CD4-positive, alpha-beta T cell treated with Interleukin-10 for 1 hour (primary cell): ENCODE data around the gene MIGA2.
"Not testable (repeated sequence)": the region's sequence is repeated elsewhere in the genome, so short reads cannot be mapped to it uniquely, and the experiment has no call there.

ENCODE experiments used
- DNase-seq: peaks from one replicate; pipeline ENCODE4 v3.0.0-alpha.2; 2020

MIGA2 gene

DNA sequence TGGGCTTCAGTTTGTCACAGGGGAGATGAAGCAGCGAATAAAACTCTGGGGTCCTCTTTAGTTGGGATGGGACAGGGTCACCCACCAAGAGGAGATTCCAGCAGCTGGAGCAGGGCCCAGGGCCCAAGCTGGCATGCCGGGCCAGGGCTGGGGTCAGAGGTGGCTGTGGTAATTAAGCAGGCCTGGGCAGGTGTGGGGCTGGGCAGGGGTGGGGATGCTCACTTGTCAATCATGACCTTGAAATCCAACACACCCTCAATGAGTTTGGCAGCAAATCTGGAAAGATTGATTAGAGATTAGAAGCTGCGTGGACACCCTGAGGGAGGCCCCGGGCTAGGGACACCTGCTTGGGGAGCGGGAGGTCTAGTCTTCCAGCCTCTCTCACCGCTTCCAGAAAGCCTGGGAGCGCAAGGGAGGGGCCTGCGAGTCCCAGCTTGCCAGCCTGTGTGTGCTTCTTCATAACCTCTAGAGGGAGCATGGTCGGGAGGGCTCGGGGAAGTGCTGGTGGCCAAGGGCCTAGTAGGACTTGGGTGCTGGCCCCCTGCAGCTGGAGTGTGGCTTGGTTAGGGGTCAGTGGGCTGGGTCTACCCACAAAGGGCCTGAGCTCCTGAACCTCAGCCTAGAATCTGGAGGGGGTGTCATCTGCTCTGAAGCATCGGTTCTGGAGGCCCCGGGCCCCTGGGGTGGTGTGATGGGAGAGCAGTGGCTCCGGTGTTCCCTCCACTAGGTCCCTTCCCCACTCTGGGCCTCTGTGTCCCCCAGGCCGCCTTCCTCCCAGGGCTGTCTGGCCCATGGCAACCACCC is 66.6 kb downstream of the MIGA2 start:
- DNase-seq: no peak

DNA sequence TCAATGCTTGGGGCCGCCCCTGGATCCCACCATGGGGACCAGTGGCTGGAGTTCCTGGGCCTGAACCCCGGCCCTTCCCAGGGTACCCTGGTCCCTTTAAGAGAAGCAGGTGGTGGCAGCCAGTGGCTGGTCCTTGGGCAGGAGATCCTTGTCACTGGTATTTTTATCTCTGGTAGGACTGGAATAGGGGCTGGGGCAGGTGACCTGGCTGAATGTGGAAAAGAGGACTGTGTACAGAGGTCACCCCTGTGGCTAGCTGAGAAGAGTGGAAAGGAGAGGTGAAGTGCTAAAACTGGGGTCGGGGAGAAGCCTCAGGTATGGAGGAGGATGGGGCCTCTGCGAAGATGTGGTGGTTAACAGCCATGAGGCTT is 67.2 kb downstream of the MIGA2 start:
- DNase-seq: no peak

DNA sequence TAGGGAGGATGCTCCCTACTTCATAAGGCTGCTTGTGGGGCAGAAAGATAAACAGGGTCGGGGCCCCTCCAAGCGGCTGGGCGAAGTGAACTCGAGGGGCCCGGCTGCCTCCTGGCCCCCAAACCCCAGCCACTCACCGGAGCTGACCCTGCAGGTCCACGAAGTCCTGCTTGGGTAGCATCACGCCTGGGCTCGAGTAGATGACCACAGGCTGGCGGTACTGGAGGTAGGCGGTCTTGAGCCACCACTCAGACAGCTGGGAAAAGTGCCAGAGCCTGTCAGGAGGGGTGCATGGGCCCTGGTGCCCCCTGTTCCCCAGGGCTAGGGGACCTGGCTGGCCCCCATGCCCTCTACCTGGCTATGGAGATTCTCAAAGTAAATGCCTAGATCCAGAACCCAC is 67.6 kb downstream of the MIGA2 start:
- no peak for DNase-seq

DNA sequence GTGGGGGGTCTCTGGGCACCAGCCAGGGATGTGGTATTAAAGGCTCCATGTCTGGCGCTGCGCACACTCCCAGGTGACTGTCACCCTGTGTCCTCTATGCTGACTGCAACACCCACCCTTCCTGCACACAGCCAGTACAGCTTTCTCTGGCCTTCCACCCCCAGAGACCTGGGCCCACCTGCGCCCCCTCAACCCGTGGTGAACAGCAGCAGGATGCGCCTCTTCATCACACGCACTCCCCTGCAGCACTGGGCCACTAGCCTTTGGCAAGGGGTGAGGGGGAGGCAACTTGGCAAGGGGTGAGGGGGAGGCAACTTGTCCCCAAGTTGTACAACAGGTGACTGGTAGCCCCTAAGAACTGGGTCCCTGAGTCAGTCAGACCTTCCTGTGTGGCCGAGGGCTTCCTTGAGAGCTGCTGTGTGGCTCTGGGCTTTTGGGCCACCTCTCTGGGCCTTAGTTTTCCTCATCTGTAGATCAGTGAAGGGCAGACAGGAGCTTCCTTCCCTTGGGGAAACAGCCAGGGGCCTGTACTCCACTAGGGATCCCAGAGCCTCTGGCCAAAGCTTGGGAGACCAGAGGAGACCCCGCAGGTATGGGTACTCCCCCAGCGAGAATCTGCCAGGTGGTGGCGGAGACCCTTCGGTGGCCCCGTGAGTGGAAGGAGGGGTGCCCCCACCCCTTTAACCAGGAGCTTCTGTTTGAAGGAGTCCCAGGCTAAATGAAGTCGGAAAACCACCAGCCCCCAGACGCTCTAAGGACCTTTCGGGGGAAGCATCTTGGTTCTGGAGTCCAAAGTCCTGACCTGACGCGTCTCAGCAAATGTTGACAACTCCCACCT is 69.7 kb downstream of the MIGA2 start:
- no peak for DNase-seq

DNA sequence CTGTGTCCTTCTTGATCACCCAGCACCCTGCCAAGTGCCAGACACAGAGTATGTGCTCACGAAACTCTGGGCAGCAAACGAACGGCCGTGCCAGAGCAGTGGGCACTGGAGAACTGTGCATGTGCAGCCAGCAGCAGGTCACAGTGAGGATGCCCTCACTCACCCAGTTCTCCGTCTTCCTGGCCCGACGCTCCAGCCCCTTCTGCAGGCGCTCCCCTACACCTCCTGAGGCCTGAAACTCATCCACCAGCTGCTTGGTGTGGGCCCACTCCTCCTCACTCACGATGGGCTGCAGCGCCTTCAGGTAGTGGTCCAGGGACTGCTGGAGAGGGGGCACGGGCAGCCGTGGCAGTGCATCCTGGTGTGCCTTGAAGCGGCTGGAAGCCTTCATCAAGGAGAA is 71.2 kb downstream of the MIGA2 start:
- no peak for DNase-seq

DNA sequence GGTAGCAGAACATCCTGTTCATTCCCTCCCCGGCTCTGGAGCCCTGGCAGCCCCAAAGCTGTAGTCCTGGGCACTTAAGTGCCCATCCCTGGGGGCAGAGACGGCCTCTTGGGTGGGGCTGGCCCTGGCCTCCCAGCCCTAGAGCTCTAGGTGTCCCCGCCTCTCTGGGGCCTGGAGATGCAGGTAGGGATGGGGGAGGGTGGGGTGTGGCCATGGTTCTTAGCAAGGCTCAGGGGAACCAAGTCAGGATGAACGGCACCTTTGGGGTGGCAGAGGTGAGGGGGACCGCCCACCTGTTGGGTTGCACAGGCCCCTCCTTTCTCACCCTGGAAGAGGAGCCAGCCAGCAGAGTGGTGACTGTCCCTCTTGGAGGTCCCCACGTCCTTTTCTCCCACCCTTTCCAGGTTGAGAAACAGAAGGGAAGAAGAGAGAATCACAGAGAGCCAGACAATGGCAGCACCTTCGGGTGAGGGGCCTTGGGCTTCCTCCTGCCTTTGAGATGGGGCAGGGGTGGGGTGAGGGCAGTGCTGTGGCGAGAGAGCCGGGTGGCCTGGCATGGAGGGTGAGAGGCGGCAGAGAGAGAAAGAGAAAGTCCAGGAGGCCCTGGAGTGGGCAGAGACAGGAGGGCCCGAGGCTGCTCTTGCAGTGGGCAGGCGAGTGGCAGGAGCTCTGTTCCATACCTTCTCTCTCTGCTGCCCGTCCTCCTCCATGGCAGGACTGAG is 71.8 kb downstream of the MIGA2 start:
- no peak for DNase-seq

DNA sequence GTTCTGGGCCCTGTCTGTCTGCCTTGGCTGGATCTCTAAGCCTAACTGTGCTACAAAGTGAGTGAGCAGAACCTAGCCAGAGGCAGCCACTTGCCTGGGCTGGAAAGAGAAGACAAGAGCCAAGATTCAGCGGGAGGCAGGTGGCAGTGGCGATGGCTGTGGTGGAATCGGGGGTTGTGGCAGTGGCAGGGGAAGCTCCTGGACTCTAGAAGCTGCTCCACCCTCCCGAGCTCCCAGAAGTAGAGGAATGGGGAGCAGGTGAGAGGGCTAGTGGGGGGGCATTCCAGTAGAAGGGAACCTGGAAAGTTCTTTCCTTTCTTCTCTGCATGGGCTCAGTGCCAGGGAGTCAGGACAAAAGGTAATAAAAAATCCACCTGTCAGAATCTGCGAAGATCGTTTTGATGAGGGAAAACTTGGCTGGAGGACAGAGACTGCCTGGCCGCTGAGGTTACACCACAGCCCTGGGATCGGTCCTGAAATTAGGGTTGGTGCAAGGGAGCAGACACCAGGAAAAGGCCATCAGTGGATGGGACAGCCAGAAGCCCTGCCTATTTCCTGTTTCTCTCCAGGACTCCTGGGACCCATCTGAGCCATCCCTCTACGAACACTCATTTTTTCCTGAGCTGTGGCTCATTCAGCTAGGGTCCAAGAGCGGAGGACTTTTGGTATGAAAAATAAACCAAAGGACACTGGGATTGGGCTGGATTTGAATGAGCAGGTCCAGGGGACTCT is 72.5 kb downstream of the MIGA2 start:
- DNase-seq: no peak

DNA sequence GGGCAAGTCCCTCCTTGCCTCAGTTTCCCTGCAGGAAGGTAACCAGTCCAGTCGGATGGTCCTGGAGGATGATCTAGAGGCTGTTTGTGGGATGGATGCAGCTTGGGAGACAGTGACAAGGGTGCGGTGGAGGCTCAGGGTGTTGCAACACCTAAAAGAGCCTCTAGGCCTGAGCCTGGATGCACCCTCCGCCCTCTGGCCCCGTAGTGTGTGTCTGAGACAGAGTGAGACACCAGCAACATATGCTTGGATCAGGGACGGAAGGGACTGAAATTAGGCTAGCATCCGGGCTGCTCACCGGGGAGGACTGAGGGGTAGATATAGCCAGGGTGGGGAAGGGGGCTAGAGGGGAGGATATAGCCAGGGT is 73.1 kb downstream of the MIGA2 start:
- peak; percentile 23 for DNase-seq

DNA sequence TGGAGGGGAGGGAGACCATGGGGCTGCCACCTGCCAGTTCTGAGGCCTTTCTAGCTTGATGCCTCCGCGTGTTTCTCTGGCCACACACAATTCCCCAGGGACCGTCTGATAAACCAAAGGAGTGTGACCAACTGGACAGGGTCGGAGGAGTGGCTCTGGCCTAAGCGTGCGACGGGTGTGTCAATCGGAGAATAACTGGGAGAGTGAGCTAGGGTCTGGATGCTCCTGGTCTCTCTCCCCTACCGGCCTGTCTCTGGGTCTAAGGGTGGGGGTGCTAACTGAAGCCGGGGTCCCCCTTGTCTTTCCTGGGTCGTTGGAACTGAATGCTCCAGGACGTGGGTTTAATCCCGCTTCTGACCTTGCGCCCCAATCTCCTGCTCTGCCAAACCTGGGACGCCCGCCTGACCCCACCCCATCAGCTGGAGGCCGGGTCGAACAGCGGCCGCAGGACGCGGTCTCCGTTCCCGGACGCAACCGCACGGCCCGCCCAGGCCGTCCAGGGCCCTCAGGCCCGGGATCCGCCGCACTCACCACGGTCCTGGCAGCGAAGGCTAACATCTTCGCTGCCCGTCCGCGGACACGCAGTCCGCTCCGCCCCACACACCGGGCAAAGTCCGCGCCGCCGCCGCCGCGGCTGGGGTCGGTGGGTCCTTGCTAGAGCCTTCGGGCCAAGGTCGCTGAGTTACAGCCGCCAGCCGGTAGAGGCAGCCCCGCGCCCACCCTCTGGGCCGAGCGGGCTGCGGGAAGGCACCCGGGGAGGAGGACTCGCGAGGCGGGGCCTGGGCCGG is 73.7 kb downstream of the MIGA2 start:
- no peak for DNase-seq

DNA sequence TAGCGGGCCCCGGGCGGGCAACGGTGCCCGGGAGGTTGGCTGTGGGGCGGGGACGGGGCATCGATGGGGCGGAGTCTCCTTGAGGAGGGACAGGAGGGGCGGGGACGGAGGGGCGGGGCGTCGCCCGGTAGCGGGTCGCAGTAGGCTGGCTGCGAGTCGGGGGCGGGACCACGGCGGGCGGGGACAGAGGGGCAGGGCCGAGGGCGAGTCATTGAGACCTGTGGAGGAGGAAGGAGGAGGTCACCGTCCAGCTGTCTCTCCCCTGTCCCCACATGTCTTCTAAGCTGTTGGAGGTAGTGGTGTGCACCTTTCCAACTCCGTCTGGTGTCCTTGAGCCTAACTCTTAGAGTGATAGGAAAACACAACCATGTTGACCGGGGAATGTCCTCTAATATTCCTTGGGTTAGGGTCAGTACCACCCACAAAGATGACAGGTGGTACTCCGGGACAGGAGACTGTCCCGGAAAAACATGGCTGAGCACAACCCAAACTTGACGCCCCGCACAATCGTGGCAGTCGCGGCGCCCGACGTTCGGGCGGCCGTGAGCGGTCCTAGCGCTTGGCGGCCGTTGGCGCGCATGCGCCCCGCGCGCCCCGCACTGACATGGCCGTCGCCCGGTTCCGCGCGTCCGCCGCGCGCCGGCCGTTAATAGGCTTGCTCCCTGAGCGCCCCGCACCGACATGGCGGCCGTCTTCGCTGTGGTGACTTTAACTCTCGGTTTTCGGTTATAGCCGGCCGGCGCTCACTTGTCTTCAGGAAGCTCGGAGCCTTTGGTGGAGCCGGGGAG is 74.5 kb downstream of the MIGA2 start, which contains the start of the genes CRAT and PTPA:
TSS of gene CRAT (minus strand) at position 54 of the 788 bp plus-strand sequence. CDS start 284 bp downstream, outside the sequence.
TSS of gene PTPA (plus strand) at position 676 of the 788 bp plus-strand sequence. CDS start 186 bp downstream, outside the sequence.
- peak; percentile 96 for DNase-seq

DNA sequence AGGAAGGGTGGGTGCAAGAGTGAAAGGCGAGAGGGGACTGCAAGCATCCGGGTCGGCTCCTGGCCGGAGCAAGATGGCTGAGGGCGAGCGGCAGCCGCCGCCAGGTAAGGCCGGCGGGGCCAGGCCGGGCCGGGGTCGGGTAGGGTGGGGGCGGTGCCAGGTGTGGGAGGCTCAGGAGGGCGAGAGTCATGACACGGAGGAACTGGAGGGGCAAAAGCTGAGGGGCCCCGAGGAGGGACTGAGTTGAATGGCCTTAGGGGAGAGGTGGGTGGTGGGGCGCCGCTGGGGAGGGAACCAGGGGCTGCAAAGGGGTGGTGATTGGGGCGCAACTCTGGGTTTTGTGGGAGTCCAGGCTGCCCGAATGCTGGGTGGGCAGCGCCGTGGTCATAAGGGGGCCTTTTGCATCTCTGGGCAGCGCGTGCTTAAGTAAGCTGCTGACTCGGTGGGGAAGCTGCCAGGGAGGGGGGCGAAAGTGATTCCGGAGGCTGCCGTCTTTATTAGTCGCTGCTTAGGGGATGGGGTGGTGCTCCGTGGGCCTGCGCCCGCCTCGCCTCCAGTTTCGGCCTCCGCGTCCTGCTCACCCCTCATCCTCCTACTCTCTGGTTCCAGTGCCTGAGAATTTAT is 75.2 kb downstream of the MIGA2 start:
- DNase-seq: peak; percentile 13

DNA sequence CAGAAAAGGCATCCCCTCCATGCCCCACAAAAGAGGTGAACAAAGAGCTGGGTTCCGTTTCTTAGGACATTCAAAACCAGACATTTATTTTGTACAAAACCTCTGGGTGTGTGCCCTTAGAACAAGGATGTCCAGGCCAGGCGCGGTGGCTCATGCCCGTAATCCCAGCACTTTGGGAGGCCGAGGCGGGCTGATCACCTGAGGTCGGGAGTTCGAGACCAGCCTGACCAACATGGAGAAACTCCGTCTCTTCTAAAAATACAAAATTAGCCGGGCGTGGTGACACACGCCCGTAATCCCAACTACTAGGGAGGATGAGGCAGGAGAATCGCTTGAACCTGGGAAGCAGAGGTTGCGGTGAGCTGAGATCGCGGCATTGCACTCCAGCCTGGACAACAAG is 76.1 kb downstream of the MIGA2 start:
- not testable (repeated sequence) for DNase-seq

DNA sequence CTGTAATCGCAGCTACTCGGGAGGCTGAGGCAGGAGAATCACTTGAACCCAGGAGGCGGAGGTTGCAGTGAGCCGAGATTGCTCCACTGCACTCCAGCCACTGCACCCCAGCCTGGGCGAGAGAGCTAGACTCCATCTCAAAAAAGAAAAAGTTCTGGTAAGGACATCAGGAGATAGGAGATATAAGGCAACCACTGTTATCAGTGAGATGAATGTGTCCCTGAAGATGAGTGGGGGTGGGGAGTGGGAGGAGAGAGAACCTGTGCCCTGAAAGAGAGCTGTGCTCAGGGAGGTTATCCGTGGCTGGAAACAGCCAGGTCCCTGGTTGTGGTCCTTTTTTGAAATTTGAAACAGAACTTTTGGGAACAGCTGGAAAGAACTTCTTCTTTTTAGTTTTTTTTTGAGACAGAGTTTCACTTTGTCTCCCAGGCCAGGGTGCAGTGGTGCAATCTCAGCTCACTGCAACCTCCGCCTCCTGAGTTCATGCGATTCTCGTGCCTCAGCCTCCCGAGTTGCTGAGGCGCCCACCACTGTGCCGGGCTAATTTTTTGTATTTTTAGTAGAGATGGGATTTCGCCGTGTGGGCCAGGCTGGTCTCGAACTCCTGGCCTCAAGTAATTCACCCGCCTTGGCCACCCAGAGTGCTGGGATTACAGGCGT is 77.3 kb downstream of the MIGA2 start:
- DNase-seq: no peak

DNA sequence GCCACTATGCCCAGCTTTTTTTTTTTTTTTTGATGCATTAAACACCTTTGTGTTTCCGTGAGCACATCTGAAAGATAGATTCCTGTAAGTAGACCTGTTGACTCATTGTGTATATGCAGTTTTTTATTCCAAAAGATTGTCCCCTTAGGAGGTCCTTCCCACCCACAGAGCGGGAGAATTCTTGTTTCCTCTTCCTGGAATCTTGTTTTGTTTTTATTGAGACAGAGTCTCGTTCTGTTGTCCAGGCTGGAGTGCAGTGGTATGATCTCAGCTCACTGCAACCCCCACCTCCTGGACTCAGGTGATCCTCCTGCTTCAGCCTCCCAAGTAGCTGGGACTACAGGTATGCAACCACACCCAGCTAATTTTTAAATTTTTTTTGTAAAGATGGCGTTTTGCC is 82.4 kb downstream of the MIGA2 start:
- DNase-seq: no peak

DNA sequence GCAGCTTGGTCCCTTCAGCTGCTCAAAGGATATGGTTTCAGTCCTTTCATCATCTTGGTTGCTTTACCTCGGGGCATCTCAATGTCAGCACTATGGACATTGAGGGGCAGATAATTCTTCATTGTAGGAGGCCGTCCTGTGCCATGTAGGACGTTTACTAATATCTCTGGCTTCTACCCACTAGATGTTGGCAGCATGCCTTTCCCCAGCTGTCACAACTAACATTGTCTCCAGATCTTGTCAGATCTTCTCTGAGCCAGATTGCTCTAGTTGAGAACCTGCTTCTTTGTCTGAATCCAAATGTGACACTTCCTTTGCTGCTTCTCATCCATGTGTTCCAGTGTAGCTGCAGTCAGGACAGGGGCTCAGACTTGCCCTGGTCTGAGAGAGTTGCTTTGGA is 85.1 kb downstream of the MIGA2 start:
- DNase-seq: no peak
